ENCODE data around the gene PDS5B.
"Not testable (repeated sequence)": the region's sequence is repeated elsewhere in the genome, so short reads cannot be mapped to it uniquely, and the experiment has no call there.

PDS5B gene

DNA sequence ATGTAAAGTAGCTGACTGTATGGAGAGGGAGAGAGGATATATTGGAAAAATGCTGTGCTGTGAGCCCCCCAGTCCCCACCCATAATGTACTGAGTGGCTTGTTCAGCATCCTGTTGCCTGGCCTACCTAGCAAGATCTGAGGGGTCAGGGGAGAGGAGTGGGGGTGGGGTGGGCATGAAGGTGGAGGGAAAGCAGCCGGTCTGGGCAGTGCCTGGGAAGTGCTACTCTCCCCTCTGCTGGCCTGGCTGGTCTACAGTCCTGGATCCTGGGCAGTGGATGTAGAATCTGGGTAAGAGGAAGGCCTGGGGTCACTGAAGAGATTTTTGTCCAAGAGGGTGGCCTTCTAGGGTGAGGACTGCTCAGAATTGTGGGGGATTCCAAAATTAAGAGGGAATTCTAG, 210.5 kb downstream of the PDS5B start:
- peak; percentile 27 for DNase-seq (ENCODE audit: low spot score)

DNA sequence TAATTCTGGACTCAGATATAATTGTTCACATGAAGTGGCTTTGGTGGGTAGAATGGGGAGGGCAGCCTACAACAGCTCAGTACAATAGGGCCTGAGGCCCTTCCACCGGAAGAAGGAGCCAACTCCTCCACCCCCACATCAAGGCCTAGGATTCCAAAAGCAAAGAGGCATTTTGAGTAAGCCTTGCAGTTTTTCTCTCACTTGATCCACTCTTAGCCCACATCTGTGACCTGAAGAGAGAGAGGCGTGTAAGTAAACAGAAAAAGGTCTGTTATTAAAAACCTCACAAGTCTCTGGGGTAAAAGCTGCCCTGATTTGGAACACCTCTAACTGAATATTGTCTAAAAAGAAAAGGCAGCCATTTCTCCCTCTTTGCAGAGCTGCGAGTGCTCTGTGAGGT, 215.9 kb downstream of the PDS5B start:
- no peak for DNase-seq (ENCODE audit: low spot score)

DNA sequence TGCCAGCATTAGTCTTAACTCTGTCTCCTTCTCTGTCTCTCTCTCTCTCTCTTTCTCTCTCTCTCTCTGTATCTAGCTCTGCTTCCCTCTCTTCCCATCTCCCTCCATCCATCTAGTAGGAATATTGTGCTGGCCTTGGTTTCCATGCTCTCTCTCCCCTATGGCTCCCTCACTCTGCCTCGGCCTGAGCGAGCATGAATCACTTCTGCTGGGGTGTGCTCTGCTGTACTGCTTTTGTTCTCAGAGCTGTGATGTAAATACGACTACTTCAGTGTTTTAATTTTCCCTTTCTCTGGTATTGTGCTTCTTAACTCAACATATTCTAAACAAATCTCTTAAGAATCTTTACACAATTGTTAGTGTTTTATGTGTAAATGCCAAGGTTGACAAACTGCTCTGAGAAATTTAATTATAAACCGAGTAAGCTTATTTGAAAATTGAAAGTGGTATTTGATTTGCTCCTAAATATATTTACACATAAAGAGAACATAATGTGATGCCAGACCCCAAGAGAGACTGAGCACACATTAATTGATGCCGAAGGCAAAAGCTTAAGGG, 218.5 kb downstream of the PDS5B start:
- no peak for DNase-seq (ENCODE audit: low spot score)

DNA sequence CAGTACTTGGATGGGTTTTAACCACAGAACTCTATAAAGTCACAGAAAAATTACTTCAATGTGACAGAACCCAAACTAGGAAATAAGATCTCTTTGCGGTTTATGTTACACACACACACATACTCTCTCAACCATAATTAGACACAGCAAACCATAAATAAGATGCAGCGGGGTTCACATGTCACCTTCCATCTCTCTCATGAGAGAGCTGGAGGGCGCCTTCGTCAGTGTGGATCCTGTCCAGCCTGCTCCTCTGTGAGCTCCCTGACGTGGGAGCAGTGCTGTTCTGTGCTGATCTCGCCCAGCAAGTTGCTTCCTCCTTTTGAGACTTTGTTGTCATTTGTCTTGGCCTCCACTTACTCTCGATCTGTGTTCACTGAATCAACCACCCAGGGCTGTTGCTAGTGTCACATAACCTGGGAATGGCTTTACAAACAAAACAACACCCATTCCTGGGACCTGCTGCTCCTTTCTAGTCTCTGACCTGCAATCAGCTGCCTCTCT, 225.1 kb downstream of the PDS5B start:
- no peak for DNase-seq (ENCODE audit: low spot score)

DNA sequence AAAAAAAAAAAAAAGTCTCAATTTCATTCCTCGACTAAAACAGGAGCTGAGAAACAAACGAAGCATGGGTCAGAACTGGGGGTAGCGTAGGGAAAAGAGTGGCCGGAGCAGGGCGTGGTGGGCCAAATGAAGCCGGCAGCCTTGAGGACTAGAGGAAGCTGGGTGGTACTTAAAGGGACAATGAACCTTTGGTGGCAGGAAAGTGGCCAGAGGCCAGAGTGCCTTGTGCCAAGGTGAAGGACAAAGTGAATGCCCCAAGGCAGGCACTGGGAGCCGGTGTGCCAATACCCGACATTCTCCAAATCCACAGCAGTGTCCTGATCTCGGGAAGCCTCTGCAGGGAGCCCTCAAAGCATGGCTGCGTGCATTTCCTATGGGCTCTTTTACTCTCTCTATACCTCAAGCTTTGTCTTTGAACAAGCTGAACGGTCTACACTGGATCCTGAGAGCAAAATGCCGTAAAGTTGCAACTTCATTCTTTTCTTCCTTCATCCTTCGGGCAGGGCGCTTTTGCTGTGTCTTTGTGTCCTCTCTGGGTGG, 235.0 kb downstream of the PDS5B start:
- DNase-seq (ENCODE audit: low spot score) = no peak

DNA sequence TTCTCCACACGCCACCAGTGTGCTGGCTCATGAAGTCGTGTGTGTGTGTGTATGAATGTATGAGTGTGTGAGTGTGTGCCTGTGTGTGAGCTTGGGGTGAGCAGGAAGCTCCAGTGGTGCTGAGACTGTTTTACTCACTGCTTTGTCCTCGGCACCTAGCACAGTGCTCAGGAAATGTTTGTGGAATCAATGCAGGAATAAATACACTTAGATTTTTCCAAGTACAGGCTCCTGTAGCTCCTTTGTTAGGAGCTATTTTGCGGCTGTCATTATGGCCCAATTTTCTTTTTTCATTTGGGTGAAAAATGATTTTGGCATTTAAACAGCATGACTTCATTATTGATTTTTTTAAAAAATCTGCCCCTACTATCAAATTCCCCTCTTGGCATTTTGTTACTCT, 236.5 kb downstream of the PDS5B start:
- DNase-seq (ENCODE audit: low spot score) = no peak

DNA sequence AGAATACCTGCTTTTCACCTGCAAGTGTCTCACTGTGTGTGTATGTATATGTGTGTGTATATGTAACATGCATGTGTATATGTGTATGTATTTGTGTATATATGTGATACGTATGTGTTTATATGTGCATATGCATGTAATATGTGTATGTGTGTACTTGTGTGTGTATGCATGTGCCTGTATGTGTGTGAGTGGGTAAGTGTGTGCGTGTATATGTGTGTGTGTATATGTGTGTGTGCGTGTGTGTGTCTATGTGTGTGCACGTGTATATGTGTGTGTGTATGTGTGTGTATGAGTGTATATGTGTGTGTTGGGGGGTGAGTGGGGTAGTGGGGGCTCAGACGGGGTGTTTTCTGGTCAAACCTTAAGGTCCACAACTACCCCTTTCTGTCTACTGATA, 237.3 kb downstream of the PDS5B start:
- no peak for DNase-seq (ENCODE audit: low spot score)

DNA sequence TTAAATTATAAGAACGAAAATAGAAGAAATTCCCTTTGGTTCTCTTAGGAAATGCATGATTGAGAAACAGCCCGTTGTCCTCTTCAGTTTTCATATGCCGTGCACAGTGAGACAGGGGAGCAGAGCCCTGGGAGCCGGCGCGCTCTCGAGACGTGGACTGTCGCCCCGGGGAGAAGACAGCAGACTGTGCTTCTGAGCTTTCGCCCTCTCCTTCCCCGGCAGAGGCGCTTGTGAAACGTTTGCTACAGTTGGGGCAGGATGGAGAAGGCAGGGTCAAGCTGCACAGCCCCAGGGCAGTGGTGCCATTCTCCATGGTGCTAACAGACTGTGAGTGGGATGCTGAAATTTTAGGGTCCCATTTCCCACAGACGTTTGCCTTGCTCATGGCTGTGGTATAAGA, 237.8 kb downstream of the PDS5B start:
- DNase-seq (ENCODE audit: low spot score) = no peak

DNA sequence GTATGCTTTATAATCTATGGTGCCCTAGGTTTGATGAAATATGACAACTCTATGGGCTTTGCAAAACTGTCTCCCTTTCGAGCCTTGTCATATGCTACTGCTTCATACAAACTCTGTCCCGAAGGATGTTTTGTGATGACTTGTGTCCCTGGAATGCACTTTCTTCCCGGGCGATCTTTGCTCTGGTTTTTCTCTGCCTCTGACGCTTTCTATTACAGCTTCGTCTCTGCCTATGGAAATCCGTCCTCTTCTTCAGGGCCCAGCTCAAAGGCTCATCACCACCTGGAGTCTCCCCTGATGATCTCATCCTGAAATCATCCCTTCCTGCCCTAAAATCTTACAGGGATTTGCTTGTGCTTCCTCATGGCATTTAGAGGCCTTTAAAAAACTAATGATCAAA, 238.4 kb downstream of the PDS5B start:
- peak; percentile 33 for DNase-seq (ENCODE audit: low spot score)

DNA sequence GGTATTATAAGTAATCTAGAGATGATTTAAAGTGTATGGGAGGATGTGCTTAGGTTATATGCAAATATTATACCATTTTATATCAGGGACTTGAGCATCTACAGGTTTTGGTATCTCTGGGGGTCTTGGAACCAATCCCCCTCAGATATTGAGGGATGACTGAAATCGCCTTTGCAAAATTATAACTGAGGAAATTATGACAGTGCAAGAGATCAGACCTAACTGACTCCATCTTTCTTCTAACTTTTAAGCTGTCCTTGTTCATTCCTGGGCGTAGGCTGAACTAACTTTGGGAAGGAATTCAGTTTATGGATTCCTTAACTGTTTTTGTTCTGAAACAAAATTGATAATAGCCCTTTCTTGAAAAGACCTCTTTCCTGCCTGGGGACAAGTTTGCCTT, 239.2 kb downstream of the PDS5B start:
- DNase-seq (ENCODE audit: low spot score) = no peak

DNA sequence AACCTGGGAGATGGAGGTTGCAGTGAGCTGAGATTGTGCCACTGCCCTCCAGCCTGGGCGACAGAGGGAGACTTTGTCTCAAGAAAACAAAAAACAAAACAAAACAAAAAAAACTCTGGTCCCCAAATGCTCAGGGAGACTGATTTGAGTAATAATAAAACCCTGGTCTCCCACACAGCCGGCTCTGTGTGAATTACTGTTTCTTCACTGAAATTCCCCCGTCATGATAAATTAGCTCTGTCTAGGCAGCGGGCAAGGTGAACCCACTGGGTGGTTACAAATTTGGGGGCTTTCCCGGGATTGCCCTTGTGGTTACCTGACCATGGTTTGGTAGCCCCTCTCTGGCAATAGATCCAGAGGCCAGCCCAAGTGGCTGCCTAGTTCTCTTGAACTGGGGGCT, 240.1 kb downstream of the PDS5B start:
- not testable (repeated sequence) for DNase-seq (ENCODE audit: low spot score)

Measured in iPS-NIHi11 (cell line).